Measurements from ENCODE around the gene APH1B. TPM values are rescaled to one million over a fixed set of nuclear protein-coding genes. Genes with fewer than 3 reads are reported as not detected.

APH1B gene
- total and polyA plus RNA-seq, 9 of the 15 experiments (the other 6 are each of a cell fraction or from before 2014, with no cell fraction given), result 5.1 to 9.7 (median 7.0) TPM

GRCh38 chr15:63299943-63300575 is 22.7 kb downstream of the APH1B start (continued):
- TF ChIP-seq MEF2D (tag; conservative IDR thresholded peaks at IDR 0.05; ENCODE audit: low read depth) (no peak), GATAD2B (IDR thresholded peaks at IDR 0.05; ENCODE audit: borderline replicate concordance) (no peak), KDM5B (IDR thresholded peaks at IDR 0.05; ENCODE audit: insufficient replicate concordance, low read depth, low read length) (no peak), KDM4B (IDR thresholded peaks at IDR 0.05; ENCODE audit: borderline replicate concordance in 2 of 2, low read depth in 1 of 2) (no peak), NFIC (IDR thresholded peaks at IDR 0.05) (0 out of 2 replicates have a peak, but pooled peaks have one; percentile 12), PHF21A (IDR thresholded peaks at IDR 0.05; ENCODE audit: borderline replicate concordance, low read depth) (no peak), RCOR1 (IDR thresholded peaks at IDR 0.05; ENCODE audit: borderline replicate concordance in 1 of 2, low read depth in 2 of 2, low read length in 2 of 2) (0 out of 4 replicates have a peak, but pooled peaks of 1 of the 2 experiments have one; percentile 20), DPF2 (IDR thresholded peaks at IDR 0.05) (peak; percentile 49; the same call in 1 of the 2 replicates), HBP1 (CRISPR knock-in tag; IDR thresholded peaks at IDR 0.05) (no peak), SOX6 (IDR thresholded peaks at IDR 0.05) (peak; percentile 39; the same call in 1 of the 2 replicates), NR2C1 (IDR thresholded peaks at IDR 0.05) (peak; percentile 51; the same call in 1 of the 2 replicates), NR2C1 (tag; IDR thresholded peaks at IDR 0.05) (0 out of 2 replicates have a peak, but pooled peaks have one; percentile 38), ELK3 (CRISPR knock-in tag; IDR thresholded peaks at IDR 0.05) (no peak), FUS (optimal IDR thresholded peaks at IDR 0.05; ENCODE audit: low read depth, low read length) (no peak), ZNF282 (CRISPR knock-in tag; IDR thresholded peaks at IDR 0.05) (no peak), MBD2 (IDR thresholded peaks at IDR 0.05; ENCODE audit: borderline replicate concordance, low read depth) (no peak), MTA2 (IDR thresholded peaks at IDR 0.05; ENCODE audit: low read depth) (peak; percentile 59), SMAD1 (IDR thresholded peaks at IDR 0.05; ENCODE audit: low read depth, low read length, partially characterized antibody) (no peak), NCOR1 (IDR thresholded peaks at IDR 0.05) (peak; percentile 55; the same call in 1 of the 2 replicates)
- TF ChIP-seq, protein P1, sequence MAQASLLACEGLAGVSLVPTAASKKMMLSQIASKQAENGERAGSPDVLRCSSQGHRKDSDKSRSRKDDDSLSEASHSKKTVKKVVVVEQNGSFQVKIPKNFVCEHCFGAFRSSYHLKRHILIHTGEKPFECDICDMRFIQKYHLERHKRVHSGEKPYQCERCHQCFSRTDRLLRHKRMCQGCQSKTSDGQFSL (CRISPR knock-in tag; IDR thresholded peaks at IDR 0.05), result no peak
- TF ChIP-seq, protein P1 (tag; IDR thresholded peaks at IDR 0.05), result no peak
- TF ChIP-seq, protein P2, sequence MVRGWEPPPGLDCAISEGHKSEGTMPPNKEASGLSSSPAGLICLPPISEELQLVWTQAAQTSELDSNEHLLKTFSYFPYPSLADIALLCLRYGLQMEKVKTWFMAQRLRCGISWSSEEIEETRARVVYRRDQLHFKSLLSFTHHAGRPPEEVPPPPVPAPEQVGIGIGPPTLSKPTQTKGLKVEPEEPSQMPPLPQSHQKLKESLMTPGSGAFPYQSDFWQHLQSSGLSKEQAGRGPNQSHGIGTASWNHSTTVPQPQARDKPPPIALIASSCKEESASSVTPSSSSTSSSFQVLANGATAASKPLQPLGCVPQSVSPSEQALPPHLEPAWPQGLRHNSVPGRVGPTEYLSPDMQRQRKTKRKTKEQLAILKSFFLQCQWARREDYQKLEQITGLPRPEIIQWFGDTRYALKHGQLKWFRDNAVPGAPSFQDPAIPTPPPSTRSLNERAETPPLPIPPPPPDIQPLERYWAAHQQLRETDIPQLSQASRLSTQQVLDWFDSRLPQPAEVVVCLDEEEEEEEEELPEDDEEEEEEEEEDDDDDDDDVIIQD (CRISPR knock-in tag; IDR thresholded peaks at IDR 0.05), result no peak
- TF ChIP-seq, protein P3, sequence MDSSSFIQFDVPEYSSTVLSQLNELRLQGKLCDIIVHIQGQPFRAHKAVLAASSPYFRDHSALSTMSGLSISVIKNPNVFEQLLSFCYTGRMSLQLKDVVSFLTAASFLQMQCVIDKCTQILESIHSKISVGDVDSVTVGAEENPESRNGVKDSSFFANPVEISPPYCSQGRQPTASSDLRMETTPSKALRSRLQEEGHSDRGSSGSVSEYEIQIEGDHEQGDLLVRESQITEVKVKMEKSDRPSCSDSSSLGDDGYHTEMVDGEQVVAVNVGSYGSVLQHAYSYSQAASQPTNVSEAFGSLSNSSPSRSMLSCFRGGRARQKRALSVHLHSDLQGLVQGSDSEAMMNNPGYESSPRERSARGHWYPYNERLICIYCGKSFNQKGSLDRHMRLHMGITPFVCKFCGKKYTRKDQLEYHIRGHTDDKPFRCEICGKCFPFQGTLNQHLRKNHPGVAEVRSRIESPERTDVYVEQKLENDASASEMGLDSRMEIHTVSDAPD (CRISPR knock-in tag; IDR thresholded peaks at IDR 0.05), result no peak
